PC-9 (cell line): ENCODE data around the gene NOLC1.

ENCODE experiments used
- CTCF ChIP-seq: fragments of 200-600 bp; sonication (generic); conservative IDR thresholded peaks from 2 replicates; pipeline ENCODE4 v1.6.1; 2017; ENCODE audit warnings: mixed run types, antibody characterized with exemption, mild to moderate bottlenecking, moderate library complexity
- EZH2 ChIP-seq: fragments of 200-600 bp; sonication (generic); IDR thresholded peaks from 2 replicates; pipeline ENCODE4 v1.8.0; 2017; ENCODE audit warnings: antibody characterized with exemption, low read depth

- TF ChIP-seq CTCF: no peak
- TF ChIP-seq EZH2: no peak
Observed at GRCh38 chr10:102113956-102114857, 38.0 kb upstream of the NOLC1 start.
